PC-9 (cell line): ENCODE data around the gene RIC3. TPM values are rescaled to one million over a fixed set of nuclear protein-coding genes. Genes with fewer than 3 reads are reported as not detected.

ENCODE experiments used
- BruUV-seq: library from RNA; stranded (reverse); fragments of 400-500 nt; replicated peaks from 2 replicates; lab custom pipeline; 2021; lab: Mats Ljungman, UMichigan
- CTCF ChIA-PET: fragments of 300-600 bp; sonication (Branson Sonifier 250); formaldehyde crosslinking; loops from one replicate; lab custom pipeline; 2022; ENCODE audit warnings: antibody characterized with exemption; lab: Charles Lee
- POLR2A ChIA-PET: fragments of 300-600 bp; sonication (Branson Sonifier 250); formaldehyde crosslinking; loops from one replicate; lab custom pipeline; 2022; ENCODE audit warnings: antibody characterized with exemption; ENCODE audit not compliant: unreplicated experiment; lab: Charles Lee
- DNase-seq, 2 experiments: peaks; one replicate each; pipeline versions ENCODE4 v3.0.0 to v3.0.0-alpha.2; 2015 to 2022; ENCODE audit warnings: mixed read lengths in 1 of 2
- H2AFZ ChIP-seq: fragments of 200-600 bp; sonication (generic); 2 replicates; pipeline ENCODE4 v1.8.1; 2017; ENCODE audit warnings: antibody characterized with exemption
- H3F3A ChIP-seq: fragments of 200-600 bp; sonication (generic); 2 replicates; pipeline ENCODE4 v1.8.1; 2017; ENCODE audit warnings: antibody characterized with exemption, mild to moderate bottlenecking, low read depth; ENCODE audit not compliant: insufficient read depth
- H3K27ac ChIP-seq: fragments of 200-600 bp; sonication (generic); 2 replicates; pipeline ENCODE4 v1.6.1; 2016; ENCODE audit warnings: mixed run types
- H3K27me3 ChIP-seq: fragments of 200-600 bp; sonication (generic); 2 replicates; pipeline ENCODE4 v1.6.1; 2016; ENCODE audit warnings: low read depth, mixed run types; ENCODE audit not compliant: insufficient read depth
- H3K36me3 ChIP-seq: fragments of 200-600 bp; sonication (generic); 2 replicates; pipeline ENCODE4 v1.6.1; 2016; ENCODE audit warnings: low read depth, mixed run types
- H3K4me1 ChIP-seq: fragments of 200-600 bp; sonication (generic); replicated peaks from 2 replicates; pipeline ENCODE4 v1.6.1; 2016; ENCODE audit warnings: mixed run types; ENCODE audit not compliant: insufficient read depth
- H3K4me2 ChIP-seq: fragments of 200-600 bp; sonication (generic); 2 replicates; pipeline ENCODE4 v1.6.1; 2017; ENCODE audit warnings: mixed run types
- H3K4me3 ChIP-seq: fragments of 200-600 bp; sonication (generic); 2 replicates; pipeline ENCODE4 v1.6.1; 2016; ENCODE audit warnings: mixed run types
- H3K79me2 ChIP-seq: fragments of 200-600 bp; sonication (generic); 2 replicates; pipeline ENCODE4 v1.6.1; 2017; ENCODE audit warnings: low read depth, mixed run types
- H3K9me2 ChIP-seq: fragments of 200-600 bp; sonication (generic); 2 replicates; pipeline ENCODE4 v1.8.1; 2017; ENCODE audit warnings: mild to moderate bottlenecking; ENCODE audit not compliant: insufficient read depth
- H3K9me3 ChIP-seq: fragments of 200-600 bp; sonication (generic); 2 replicates; pipeline ENCODE4 v1.8.1; 2016; ENCODE audit warnings: low read depth; ENCODE audit not compliant: insufficient read depth
- H4K20me1 ChIP-seq: fragments of 200-600 bp; sonication (generic); 2 replicates; pipeline ENCODE4 v1.8.1; 2017; ENCODE audit not compliant: insufficient read depth
- EZH2 ChIP-seq: fragments of 200-600 bp; sonication (generic); IDR thresholded peaks from 2 replicates; pipeline ENCODE4 v1.8.0; 2017; ENCODE audit warnings: antibody characterized with exemption, low read depth
- intact Hi-C: fragments of 100-400 bp; cut with micrococcal nuclease; formaldehyde crosslinking; loops from one replicate; pipeline ENCODE4 v1.10.0; 2022; ENCODE audit not compliant: unreplicated experiment
- total RNA-seq: library from RNA; stranded (reverse); gene quantifications from 2 replicates; pipeline ENCODE4 v1.2.3, GENCODE V29; 2021
- TF ChIP-seq, protein P1 (sequence below): fragments of 200-600 bp; sonication (generic); conservative IDR thresholded peaks from 2 replicates; pipeline ENCODE4 v1.6.1; 2017; ENCODE audit warnings: mixed run types, antibody characterized with exemption, mild to moderate bottlenecking, moderate library complexity

Gene RIC3
- total RNA-seq, 1 experiment from 2014 or later = not detected

DNA sequence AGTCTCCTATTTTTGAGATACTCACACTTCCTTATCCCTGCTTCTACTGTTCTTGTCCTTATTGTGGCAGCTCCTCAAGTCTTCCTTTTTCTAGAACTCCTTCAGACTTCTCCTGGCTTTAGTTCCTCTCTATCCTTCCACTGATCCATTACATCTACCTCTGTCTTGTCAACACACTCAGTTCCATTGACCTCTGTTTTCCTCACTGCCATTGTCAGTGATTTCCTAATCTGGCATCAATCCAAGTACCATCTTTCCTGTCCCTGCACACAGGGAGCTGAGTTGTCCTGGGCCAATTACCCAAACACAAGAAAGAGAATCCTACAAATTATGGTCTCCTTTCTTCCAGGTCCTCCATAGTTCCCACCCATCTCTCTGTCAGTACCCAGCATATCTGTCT lies 27.9 kb upstream of the RIC3 start:
- peaks cover 4% of the 10 kb centered on the region for H3K27me3 ChIP-seq
- no peak overlapping the region for H3K27ac ChIP-seq
- H4K20me1 ChIP-seq = no peaks in the 10 kb centered on the region
- no peak for DNase-seq
- CTCF ChIA-PET = interaction anchor here (0.6 kb wide), 1 partner anchor 32 kb away, joined by 3 read pairs; no protein-coding TSS in a partner anchor
- BruUV-seq = no TSS peak
- H2AFZ ChIP-seq = no peak overlapping the region
- no peaks in the 10 kb centered on the region for H3K79me2 ChIP-seq
- H3K36me3 ChIP-seq = no peaks in the 10 kb centered on the region
- no peaks in the 10 kb centered on the region for H3K9me2 ChIP-seq
- POLR2A ChIA-PET = no interaction called here
- no peaks in the 10 kb centered on the region for H3F3A ChIP-seq
- intact Hi-C loops = no loop called here
- no peaks in the 10 kb centered on the region for H3K9me3 ChIP-seq
- H3K4me3 ChIP-seq = no peak overlapping the region
- TF ChIP-seq, protein P1, sequence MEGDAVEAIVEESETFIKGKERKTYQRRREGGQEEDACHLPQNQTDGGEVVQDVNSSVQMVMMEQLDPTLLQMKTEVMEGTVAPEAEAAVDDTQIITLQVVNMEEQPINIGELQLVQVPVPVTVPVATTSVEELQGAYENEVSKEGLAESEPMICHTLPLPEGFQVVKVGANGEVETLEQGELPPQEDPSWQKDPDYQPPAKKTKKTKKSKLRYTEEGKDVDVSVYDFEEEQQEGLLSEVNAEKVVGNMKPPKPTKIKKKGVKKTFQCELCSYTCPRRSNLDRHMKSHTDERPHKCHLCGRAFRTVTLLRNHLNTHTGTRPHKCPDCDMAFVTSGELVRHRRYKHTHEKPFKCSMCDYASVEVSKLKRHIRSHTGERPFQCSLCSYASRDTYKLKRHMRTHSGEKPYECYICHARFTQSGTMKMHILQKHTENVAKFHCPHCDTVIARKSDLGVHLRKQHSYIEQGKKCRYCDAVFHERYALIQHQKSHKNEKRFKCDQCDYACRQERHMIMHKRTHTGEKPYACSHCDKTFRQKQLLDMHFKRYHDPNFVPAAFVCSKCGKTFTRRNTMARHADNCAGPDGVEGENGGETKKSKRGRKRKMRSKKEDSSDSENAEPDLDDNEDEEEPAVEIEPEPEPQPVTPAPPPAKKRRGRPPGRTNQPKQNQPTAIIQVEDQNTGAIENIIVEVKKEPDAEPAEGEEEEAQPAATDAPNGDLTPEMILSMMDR = no peak
- TF ChIP-seq EZH2 = no peak
- no peak overlapping the region for H3K4me2 ChIP-seq
- no peaks in the 10 kb centered on the region for H3K4me1 ChIP-seq

DNA sequence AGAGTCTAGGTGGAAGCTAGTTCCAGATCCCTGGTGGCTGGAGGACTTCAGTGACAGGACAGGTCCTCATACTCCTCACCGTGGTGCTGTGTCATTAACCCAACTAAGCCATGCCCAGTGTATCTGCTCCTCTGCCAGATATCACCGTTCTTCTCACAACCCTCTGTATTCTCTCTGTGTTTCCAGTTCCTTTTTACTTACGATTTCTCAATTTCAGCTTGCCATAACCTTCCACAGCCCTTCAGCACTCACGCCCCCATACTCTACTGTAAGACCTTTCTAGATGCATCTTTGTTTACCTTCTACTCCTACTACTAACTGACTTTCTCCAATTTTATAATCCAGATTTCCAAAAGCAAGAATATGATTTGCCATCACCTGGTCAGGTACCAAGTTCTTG lies 26.1 kb upstream of the RIC3 start:
- intact Hi-C loops = no loop called here
- H4K20me1 ChIP-seq = no peaks in the 10 kb centered on the region
- H3K27ac ChIP-seq = no peak overlapping the region
- no TSS peak for BruUV-seq
- no peaks in the 10 kb centered on the region for H3K36me3 ChIP-seq
- H3K4me2 ChIP-seq = no peak overlapping the region
- no peaks in the 10 kb centered on the region for H3K4me1 ChIP-seq
- no peak for DNase-seq
- no peaks in the 10 kb centered on the region for H3K9me2 ChIP-seq
- no peaks in the 10 kb centered on the region; the same call in none of the 2 replicates for H3K27me3 ChIP-seq
- H3F3A ChIP-seq = no peaks in the 10 kb centered on the region
- ChIA-PET CTCF (no interaction called here), POLR2A (no interaction called here)
- H2AFZ ChIP-seq = no peak overlapping the region
- TF ChIP-seq, protein P1 = no peak
- no peak for TF ChIP-seq EZH2
- H3K9me3 ChIP-seq = no peaks in the 10 kb centered on the region
- no peaks in the 10 kb centered on the region for H3K79me2 ChIP-seq
- H3K4me3 ChIP-seq = no peak overlapping the region

DNA sequence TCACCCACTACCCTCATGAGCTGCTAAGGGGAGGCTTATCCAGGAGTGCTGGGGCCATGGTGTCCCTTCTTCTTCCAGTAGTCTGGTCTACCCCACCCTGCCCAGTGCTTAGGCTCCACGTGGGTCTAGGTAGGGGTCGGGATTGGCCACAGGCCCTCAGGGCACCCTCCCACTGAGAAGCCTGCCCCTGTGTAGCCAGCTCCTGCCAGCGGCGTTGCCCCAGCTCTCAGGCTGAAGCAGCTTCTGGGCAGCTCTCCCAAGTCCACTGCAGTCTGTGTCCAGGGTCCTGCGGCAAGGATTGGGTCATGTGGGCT lies 24.0 kb upstream of the RIC3 start:
- Histone ChIP-seq H3K9me2 (no peaks in the 10 kb centered on the region), H3K27ac (no peak overlapping the region), H4K20me1 (no peaks in the 10 kb centered on the region), H3K4me2 (no peak overlapping the region), H3K79me2 (no peaks in the 10 kb centered on the region), H3K36me3 (no peaks in the 10 kb centered on the region), H3K4me1 (no peaks in the 10 kb centered on the region), H2AFZ (no peak overlapping the region), H3F3A (no peaks in the 10 kb centered on the region), H3K4me3 (no peak overlapping the region), H3K9me3 (no peaks in the 10 kb centered on the region), H3K27me3 (no peaks in the 10 kb centered on the region; the same call in 1 of the 2 replicates)
- POLR2A ChIA-PET = no interaction called here
- BruUV-seq = no TSS peak
- no peak for DNase-seq
- CTCF ChIA-PET = interaction anchor here (1.2 kb wide), 1 partner anchor 71 kb away, joined by 11 read pairs; the partner anchor contains the start of gene LMO1
- intact Hi-C loops = no loop called here
- TF ChIP-seq, protein P1 = no peak
